ENCODE data around the gene SLC66A2. TPM values are rescaled to one million over a fixed set of nuclear protein-coding genes. Genes with fewer than 3 reads are reported as not detected.

The SLC66A2 gene
- total and polyA plus RNA-seq, 2 of the 13 experiments (the other 11 are each of a cell fraction or from before 2014, with no cell fraction given), result 33.5 to 41.9 TPM

DNA sequence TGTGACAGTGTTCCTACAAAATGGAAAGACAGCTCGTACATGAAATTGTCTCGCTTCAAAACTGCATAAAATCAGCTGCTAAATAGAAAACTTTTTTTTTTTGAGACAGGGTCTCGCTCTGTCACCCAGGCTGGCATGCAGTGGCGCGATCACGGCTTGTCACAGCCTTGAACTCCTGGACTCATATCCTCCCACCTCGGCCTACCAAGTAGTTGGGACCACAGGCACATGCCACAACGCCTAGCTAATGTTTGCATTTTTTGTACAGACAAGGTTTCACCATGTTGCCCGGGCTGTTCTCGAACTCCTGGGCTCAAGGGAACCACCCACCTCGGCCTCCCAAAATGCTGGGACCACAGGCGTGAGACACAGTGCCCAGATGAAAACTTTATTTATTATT lies 33.7 kb upstream of the SLC66A2 start (continued):
- no peak for TF ChIP-seq HNRNPK (IDR thresholded peaks at IDR 0.05; ENCODE audit: low read depth, low read length, poor library complexity, severe bottlenecking)
- TF ChIP-seq, protein P1, sequence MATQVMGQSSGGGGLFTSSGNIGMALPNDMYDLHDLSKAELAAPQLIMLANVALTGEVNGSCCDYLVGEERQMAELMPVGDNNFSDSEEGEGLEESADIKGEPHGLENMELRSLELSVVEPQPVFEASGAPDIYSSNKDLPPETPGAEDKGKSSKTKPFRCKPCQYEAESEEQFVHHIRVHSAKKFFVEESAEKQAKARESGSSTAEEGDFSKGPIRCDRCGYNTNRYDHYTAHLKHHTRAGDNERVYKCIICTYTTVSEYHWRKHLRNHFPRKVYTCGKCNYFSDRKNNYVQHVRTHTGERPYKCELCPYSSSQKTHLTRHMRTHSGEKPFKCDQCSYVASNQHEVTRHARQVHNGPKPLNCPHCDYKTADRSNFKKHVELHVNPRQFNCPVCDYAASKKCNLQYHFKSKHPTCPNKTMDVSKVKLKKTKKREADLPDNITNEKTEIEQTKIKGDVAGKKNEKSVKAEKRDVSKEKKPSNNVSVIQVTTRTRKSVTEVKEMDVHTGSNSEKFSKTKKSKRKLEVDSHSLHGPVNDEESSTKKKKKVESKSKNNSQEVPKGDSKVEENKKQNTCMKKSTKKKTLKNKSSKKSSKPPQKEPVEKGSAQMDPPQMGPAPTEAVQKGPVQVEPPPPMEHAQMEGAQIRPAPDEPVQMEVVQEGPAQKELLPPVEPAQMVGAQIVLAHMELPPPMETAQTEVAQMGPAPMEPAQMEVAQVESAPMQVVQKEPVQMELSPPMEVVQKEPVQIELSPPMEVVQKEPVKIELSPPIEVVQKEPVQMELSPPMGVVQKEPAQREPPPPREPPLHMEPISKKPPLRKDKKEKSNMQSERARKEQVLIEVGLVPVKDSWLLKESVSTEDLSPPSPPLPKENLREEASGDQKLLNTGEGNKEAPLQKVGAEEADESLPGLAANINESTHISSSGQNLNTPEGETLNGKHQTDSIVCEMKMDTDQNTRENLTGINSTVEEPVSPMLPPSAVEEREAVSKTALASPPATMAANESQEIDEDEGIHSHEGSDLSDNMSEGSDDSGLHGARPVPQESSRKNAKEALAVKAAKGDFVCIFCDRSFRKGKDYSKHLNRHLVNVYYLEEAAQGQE (IDR thresholded peaks at IDR 0.05; ENCODE audit: borderline replicate concordance in 1 of 2, low read depth in 1 of 2, low read length in 2 of 2), result no peak
- TF ChIP-seq ZNF260 (CRISPR knock-in tag; IDR thresholded peaks at IDR 0.05; ENCODE audit: borderline replicate concordance, low read depth), result no peak
- TF ChIP-seq KLF16 (CRISPR knock-in tag; IDR thresholded peaks at IDR 0.05), result no peak
- no peak for TF ChIP-seq HNRNPUL1 (IDR thresholded peaks at IDR 0.05; ENCODE audit: low read depth, low read length)
- TF ChIP-seq EEA1 (CRISPR knock-in tag; IDR thresholded peaks at IDR 0.05; ENCODE audit: borderline replicate concordance), result no peak
- TF ChIP-seq, protein P2, sequence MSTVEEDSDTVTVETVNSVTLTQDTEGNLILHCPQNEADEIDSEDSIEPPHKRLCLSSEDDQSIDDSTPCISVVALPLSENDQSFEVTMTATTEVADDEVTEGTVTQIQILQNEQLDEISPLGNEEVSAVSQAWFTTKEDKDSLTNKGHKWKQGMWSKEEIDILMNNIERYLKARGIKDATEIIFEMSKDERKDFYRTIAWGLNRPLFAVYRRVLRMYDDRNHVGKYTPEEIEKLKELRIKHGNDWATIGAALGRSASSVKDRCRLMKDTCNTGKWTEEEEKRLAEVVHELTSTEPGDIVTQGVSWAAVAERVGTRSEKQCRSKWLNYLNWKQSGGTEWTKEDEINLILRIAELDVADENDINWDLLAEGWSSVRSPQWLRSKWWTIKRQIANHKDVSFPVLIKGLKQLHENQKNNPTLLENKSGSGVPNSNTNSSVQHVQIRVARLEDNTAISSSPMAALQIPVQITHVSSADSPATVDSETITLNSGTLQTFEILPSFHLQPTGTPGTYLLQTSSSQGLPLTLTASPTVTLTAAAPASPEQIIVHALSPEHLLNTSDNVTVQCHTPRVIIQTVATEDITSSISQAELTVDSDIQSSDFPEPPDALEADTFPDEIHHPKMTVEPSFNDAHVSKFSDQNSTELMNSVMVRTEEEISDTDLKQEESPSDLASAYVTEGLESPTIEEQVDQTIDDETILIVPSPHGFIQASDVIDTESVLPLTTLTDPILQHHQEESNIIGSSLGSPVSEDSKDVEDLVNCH (CRISPR knock-in tag; IDR thresholded peaks at IDR 0.05), result no peak
- TF ChIP-seq, protein P3, sequence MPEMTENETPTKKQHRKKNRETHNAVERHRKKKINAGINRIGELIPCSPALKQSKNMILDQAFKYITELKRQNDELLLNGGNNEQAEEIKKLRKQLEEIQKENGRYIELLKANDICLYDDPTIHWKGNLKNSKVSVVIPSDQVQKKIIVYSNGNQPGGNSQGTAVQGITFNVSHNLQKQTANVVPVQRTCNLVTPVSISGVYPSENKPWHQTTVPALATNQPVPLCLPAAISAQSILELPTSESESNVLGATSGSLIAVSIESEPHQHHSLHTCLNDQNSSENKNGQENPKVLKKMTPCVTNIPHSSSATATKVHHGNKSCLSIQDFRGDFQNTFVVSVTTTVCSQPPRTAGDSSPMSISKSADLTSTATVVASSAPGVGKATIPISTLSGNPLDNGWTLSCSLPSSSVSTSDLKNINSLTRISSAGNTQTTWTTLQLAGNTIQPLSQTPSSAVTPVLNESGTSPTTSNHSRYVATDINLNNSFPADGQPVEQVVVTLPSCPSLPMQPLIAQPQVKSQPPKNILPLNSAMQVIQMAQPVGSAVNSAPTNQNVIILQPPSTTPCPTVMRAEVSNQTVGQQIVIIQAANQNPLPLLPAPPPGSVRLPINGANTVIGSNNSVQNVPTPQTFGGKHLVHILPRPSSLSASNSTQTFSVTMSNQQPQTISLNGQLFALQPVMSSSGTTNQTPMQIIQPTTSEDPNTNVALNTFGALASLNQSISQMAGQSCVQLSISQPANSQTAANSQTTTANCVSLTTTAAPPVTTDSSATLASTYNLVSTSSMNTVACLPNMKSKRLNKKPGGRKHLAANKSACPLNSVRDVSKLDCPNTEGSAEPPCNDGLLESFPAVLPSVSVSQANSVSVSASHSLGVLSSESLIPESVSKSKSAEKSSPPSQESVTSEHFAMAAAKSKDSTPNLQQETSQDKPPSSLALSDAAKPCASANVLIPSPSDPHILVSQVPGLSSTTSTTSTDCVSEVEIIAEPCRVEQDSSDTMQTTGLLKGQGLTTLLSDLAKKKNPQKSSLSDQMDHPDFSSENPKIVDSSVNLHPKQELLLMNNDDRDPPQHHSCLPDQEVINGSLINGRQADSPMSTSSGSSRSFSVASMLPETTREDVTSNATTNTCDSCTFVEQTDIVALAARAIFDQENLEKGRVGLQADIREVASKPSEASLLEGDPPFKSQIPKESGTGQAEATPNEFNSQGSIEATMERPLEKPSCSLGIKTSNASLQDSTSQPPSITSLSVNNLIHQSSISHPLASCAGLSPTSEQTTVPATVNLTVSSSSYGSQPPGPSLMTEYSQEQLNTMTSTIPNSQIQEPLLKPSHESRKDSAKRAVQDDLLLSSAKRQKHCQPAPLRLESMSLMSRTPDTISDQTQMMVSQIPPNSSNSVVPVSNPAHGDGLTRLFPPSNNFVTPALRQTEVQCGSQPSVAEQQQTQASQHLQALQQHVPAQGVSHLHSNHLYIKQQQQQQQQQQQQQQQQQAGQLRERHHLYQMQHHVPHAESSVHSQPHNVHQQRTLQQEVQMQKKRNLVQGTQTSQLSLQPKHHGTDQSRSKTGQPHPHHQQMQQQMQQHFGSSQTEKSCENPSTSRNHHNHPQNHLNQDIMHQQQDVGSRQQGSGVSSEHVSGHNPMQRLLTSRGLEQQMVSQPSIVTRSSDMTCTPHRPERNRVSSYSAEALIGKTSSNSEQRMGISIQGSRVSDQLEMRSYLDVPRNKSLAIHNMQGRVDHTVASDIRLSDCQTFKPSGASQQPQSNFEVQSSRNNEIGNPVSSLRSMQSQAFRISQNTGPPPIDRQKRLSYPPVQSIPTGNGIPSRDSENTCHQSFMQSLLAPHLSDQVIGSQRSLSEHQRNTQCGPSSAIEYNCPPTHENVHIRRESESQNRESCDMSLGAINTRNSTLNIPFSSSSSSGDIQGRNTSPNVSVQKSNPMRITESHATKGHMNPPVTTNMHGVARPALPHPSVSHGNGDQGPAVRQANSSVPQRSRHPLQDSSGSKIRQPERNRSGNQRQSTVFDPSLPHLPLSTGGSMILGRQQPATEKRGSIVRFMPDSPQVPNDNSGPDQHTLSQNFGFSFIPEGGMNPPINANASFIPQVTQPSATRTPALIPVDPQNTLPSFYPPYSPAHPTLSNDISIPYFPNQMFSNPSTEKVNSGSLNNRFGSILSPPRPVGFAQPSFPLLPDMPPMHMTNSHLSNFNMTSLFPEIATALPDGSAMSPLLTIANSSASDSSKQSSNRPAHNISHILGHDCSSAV (CRISPR knock-in tag; IDR thresholded peaks at IDR 0.05; ENCODE audit: borderline replicate concordance), result no peak
- TF ChIP-seq ZNF292 (CRISPR knock-in tag; IDR thresholded peaks at IDR 0.05; ENCODE audit: borderline replicate concordance, low read depth), result peak; percentile 63; the same call in 1 of the 2 replicates
- TF ChIP-seq, protein P4, sequence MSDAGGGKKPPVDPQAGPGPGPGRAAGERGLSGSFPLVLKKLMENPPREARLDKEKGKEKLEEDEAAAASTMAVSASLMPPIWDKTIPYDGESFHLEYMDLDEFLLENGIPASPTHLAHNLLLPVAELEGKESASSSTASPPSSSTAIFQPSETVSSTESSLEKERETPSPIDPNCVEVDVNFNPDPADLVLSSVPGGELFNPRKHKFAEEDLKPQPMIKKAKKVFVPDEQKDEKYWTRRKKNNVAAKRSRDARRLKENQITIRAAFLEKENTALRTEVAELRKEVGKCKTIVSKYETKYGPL (CRISPR knock-in tag; IDR thresholded peaks at IDR 0.05), result no peak
- no peak for TF ChIP-seq ZC3H13 (CRISPR knock-in tag; IDR thresholded peaks at IDR 0.05)
- TF ChIP-seq ATM (IDR thresholded peaks at IDR 0.05; ENCODE audit: borderline replicate concordance), result no peak
- no peak for TF ChIP-seq SRSF1 (optimal IDR thresholded peaks at IDR 0.05; ENCODE audit: low read depth, low read length)
